Thymus (tissue), 11 donors: ENCODE data around the gene CUL3. TPM values are rescaled to one million over a fixed set of nuclear protein-coding genes. Genes with fewer than 3 reads are reported as not detected.

Experiments used
- DNase-seq, 9 donors: peaks; one replicate each; pipeline ENCODE4 v3.0.0-alpha.2; 2013; ENCODE audit warnings: low spot score in 9 of 9, low read depth in 6 of 9, missing footprints in 1 of 9
- H3K27ac ChIP-seq, 2 donors: one replicate each; pipeline ENCODE4 v1.5.1; 2013; ENCODE audit warnings: control low read depth in 1 of 2, low read depth in 1 of 2, low read length in 1 of 2, mild to moderate bottlenecking in 1 of 2, moderate library complexity in 1 of 2
- H3K27me3 ChIP-seq, 2 donors: one replicate each; pipeline ENCODE4 v1.5.1; 2013; ENCODE audit warnings: low read length in 1 of 2; ENCODE audit not compliant: control insufficient read depth in 2 of 2, insufficient read depth in 1 of 2
- H3K36me3 ChIP-seq, 2 donors: one replicate each; pipeline ENCODE4 v1.5.1; 2013; ENCODE audit warnings: low read length in 1 of 2, mild to moderate bottlenecking in 1 of 2, moderate library complexity in 1 of 2; ENCODE audit not compliant: control insufficient read depth in 2 of 2, insufficient read depth in 2 of 2
- H3K4me1 ChIP-seq, 2 donors: one replicate each; pipeline ENCODE4 v1.5.1; 2013; ENCODE audit warnings: low read length in 2 of 2; ENCODE audit not compliant: control insufficient read depth in 2 of 2, insufficient read depth in 2 of 2
- H3K4me3 ChIP-seq, 2 donors: one replicate each; pipeline ENCODE4 v1.5.1; 2013; ENCODE audit warnings: low read length in 2 of 2, control low read depth in 1 of 2, mild to moderate bottlenecking in 1 of 2
- H3K9me3 ChIP-seq, 2 donors: one replicate each; pipeline ENCODE4 v1.5.1; 2013; ENCODE audit warnings: low read length in 1 of 2, mild to moderate bottlenecking in 1 of 2; ENCODE audit not compliant: control insufficient read depth in 2 of 2, insufficient read depth in 1 of 2
- WGBS: extraction: QIAGEN DNeasy Blood & Tissue Kit; methylation state at CpG from one replicate; pipeline ENCODE4 v1.1.7; 2013; 5-methylcytosine and 5-hydroxymethylcytosine counted together
- polyA plus RNA-seq: library from polyadenylated mRNA; stranded (reverse); fragments of 200-250 nt; gene quantifications from one replicate; pipeline ENCODE4 v1.2.3, GENCODE V29; 2013
- total RNA-seq: library from RNA; stranded (reverse); fragments of 120-200 nt; gene quantifications from one replicate; pipeline ENCODE4 v1.2.4, GENCODE V29; 2013
- donor health status: healthy.

Gene CUL3
- total and polyA plus RNA-seq, 2 donors, result 67.3 to 134 TPM

DNA sequence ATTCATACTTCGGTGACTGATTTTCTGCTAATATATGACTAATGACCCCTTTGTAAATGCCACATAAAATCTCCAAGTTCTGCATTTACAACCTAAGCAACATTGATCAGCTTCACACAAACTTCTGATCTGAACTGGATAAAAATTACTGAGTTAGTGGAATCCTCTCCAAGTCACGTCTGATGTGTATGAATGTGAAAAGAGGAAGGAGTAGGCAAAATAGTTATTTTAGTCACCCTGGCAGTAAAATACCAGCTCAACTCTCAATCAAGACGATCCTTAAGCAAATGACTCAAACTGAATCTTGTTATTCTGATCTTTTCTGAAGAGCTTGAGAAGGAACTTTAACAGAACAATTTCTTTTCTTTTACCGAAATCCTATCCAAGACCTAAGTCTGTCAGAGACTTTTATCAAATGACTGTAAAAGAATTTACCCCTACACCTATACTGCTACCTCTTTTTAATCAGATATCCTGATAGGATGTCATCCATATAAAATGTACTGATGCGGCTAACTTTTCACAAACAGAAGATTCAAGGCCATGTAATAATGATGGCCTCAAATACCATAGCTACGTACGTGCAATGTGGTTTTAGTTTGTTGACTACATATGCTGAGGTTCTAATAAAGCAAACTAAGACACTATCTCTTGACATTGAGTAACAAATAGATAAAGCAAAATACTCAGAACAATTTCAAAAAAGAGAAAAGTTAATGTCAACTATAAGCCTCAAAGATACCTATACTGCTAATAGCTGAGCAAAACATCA, 23.7 kb downstream of the CUL3 start:
- peaks cover 0 to 8% of the 10 kb centered on the region in 2 donors for H3K36me3 ChIP-seq
- no peaks in the 10 kb centered on the region for H3K4me1 ChIP-seq
- peaks cover 0 to under 1% of the 10 kb centered on the region in 2 donors for H3K9me3 ChIP-seq
- H3K27me3 ChIP-seq, result no peaks in the 10 kb centered on the region
- 67% methylated on average over 7 of the region's 7 CpGs for WGBS
- no peak overlapping the region for H3K27ac ChIP-seq
- no peak overlapping the region for H3K4me3 ChIP-seq
- no peak for DNase-seq

DNA sequence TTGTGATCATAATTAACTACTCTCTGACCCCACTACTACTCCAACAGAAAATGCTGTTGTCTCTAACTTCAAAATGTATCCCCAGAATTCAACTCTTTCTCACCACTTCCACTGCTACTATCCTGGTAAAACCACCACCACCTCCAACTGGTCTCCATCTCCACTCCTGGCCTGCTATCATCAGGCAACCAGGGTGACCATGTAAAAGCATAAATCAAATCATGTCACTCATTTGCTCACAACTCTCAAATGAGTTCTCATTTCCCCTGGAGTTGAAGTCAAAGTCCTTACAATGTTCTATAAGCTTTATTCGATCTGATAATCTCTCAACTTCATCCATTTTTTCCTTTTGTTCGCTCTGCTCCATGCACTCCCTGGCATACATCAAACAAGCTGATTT, 24.6 kb downstream of the CUL3 start:
- DNase-seq, result no peak
- no peak overlapping the region for H3K4me3 ChIP-seq
- WGBS, result 97% methylated on average over 2 of the region's 2 CpGs
- H3K4me1 ChIP-seq, result no peaks in the 10 kb centered on the region
- H3K9me3 ChIP-seq, result no peaks in the 10 kb centered on the region
- peaks cover 0 to 13% of the 10 kb centered on the region in 2 donors for H3K36me3 ChIP-seq
- no peak overlapping the region for H3K27ac ChIP-seq
- no peaks in the 10 kb centered on the region for H3K27me3 ChIP-seq

DNA sequence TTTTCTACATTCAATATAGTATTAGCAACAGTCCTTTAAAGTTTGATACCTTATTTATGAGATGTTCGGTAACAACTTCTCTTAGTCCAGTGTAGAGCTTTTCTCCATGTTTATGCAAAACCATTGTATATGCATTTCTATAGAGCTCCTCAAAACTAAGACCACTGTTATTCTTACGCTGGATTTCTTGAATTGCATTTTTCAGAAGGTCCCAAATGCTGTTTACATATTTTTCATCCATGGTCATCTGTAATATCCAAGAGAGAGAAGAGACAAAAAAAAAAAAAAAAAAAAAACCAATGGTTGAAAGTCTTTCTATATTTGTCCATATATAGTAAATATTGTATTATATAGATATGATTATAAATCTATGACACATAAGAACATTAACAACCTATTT, 27.6 kb downstream of the CUL3 start:
- H3K9me3 ChIP-seq, result no peaks in the 10 kb centered on the region
- DNase-seq, result no peak
- WGBS, result 99% methylated on average over 2 of the region's 2 CpGs
- H3K27ac ChIP-seq, result no peak overlapping the region
- H3K4me1 ChIP-seq, result no peaks in the 10 kb centered on the region
- H3K4me3 ChIP-seq, result no peak overlapping the region
- peaks cover 0 to 25% of the 10 kb centered on the region in 2 donors for H3K36me3 ChIP-seq
- no peaks in the 10 kb centered on the region for H3K27me3 ChIP-seq

DNA sequence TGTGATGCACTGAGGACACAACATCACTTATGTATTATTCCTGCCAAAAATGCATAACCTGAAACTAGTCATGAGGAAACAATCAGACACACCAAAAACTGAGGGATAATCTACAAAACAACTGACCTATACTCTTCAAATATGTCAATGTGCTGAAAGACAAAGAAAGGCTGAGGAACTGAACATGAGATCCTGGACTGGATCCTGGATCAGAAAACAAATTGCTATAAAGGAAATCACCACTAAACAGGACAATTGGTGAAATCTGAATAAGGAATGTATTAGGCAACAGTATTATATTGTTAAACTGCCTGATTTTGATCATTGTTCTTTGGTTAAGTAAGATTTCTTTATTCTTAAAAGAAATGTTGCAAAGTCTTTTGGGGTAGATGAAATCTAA, 28.8 kb downstream of the CUL3 start:
- H3K27ac ChIP-seq, result no peak overlapping the region
- no peaks in the 10 kb centered on the region for H3K4me1 ChIP-seq
- H3K9me3 ChIP-seq, result no peaks in the 10 kb centered on the region
- peaks cover 0 to 25% of the 10 kb centered on the region in 2 donors for H3K36me3 ChIP-seq
- H3K27me3 ChIP-seq, result no peaks in the 10 kb centered on the region
- H3K4me3 ChIP-seq, result no peak overlapping the region
- no peak for DNase-seq

DNA sequence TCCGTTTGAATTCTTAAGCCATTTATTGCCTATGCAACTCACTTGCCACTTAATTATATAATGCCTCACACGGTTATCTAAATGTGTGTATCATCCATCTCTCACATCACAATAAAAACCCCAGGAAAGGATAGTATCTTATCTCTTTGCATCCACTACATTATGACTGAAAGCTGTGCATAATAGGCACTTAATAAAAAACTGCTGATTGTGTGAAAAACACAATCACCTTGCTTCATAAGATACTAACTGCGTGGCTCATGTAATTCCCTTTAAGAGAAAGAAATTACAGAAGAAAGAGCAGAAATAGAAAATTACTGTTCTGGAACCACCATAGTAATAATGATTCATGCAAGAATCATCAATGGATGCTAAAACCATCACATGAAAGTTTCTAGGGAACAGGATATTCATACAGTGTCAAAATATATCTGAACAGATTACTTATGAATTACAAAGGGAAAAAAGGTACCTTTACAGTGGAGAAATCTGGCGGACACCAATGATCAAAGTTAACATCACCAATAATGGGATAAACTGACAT, 29.3 kb downstream of the CUL3 start:
- Histone ChIP-seq H3K4me3 (no peak overlapping the region), H3K27me3 (no peaks in the 10 kb centered on the region), H3K27ac (no peak overlapping the region), H3K4me1 (no peaks in the 10 kb centered on the region), H3K9me3 (no peaks in the 10 kb centered on the region), H3K36me3 (peaks cover 0 to 25% of the 10 kb centered on the region in 2 donors)
- 98% methylated on average over 4 of the region's 4 CpGs for WGBS
- DNase-seq, result no peak

DNA sequence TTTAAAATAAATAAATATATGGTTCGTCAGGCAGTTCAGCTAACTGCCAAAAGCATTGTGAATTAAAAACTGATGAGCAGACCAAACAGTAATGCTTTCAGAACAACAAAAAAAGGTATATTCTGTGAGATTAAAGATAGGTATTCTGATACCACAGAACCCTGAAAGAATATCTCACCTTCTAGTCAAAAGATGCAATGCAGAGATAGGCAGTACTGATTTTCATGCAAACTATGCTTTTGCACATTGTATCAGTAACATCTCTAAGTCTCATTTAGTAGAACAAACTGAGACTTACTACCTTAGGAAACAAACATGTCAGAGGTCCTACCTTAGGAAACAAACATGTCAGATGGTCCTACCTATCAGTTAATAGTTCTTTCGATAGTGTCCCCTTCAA, 32.4 kb downstream of the CUL3 start:
- Histone ChIP-seq H3K27ac (no peak overlapping the region), H3K4me3 (no peak overlapping the region), H3K9me3 (no peaks in the 10 kb centered on the region), H3K36me3 (peaks cover 5 to 23% of the 10 kb centered on the region in 2 donors), H3K4me1 (no peaks in the 10 kb centered on the region), H3K27me3 (no peaks in the 10 kb centered on the region)
- 98% methylated on average over 2 of the region's 2 CpGs for WGBS
- DNase-seq, result no peak

DNA sequence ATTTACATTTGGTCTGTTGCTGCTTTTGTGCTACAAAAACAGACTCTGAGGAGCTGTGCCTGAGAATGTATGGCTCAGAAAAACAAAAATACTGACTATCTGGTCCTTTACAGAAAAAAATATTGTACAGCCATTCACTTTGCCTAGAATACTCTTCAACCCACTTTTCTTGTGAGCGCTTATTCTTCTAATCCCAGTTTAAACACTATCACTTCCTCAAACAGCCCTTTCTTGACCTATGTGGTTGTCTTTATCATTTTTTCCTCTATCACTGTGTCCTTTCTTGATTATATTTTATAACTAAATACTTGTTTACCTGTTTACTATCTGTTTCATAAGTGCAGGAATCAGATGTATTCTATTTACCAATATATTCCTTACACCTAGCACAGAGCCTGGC, 33.5 kb downstream of the CUL3 start:
- Histone ChIP-seq H3K36me3 (peaks cover 5 to 24% of the 10 kb centered on the region in 2 donors), H3K27me3 (no peaks in the 10 kb centered on the region), H3K9me3 (no peaks in the 10 kb centered on the region), H3K27ac (no peak overlapping the region), H3K4me3 (no peak overlapping the region), H3K4me1 (no peaks in the 10 kb centered on the region)
- DNase-seq, result no peak
- 97% methylated on average over 1 of the region's 1 CpG for WGBS

DNA sequence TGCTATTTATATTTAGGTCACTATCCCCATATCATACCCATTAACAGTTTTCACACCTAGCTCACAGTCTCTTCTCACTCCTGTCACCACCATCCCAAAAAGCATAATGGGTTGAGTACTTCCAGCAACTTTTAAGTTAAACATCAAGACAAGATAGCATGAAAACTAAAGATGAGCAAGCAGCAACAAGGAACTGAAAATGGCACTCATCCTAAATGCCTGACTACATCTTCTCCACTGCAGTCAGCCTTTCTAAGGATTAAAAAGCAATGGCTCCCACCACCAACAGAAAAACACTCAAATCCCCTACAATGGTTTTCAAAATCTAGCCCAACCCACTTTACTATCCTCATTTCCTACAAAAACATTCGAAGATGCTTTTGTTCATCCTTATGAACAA, 38.2 kb downstream of the CUL3 start:
- DNase-seq, result no peak
- Histone ChIP-seq H3K4me1 (no peaks in the 10 kb centered on the region), H3K36me3 (peaks cover 13 to 17% of the 10 kb centered on the region in 2 donors), H3K4me3 (no peak overlapping the region), H3K27me3 (no peaks in the 10 kb centered on the region), H3K9me3 (no peaks in the 10 kb centered on the region), H3K27ac (no peak overlapping the region)
- WGBS, result 100% methylated on average over 1 of the region's 1 CpG

DNA sequence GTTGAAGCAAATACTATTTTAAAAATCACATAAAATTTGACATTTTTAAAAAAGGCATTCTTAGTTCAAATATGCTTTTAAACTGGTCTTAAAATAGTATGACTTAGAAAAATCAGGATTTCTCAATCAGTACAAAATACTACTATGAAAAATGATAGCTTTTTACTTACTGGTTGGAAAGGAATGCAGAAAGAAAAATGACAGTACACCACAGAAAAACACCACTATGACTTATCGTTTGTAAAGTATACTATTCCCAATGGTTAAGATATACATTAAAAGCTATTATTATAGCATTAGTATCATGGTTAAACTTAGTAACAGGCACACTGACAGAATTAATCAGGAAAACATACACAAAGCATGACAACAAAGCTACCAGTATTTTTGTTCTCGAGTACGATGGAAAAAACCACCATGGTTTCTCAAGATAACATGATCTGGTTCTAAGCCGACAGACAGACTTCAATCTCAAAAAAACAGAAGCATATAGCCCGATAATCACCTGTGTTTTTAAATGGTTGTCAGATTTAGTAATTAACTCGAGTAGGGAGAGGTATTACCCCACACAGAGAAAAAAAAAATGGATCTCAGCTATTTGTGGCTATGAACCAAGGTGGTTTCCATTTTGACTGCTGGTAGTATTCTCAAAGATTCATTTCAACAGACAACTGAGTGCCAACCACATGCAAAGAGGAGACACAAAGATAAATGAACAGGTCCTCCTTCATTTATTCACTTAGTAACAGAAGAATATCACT, 39.1 kb downstream of the CUL3 start:
- peaks cover 13 to 17% of the 10 kb centered on the region in 2 donors for H3K36me3 ChIP-seq
- H3K4me3 ChIP-seq, result no peak overlapping the region
- 95% methylated on average over 6 of the region's 6 CpGs for WGBS
- H3K27me3 ChIP-seq, result no peaks in the 10 kb centered on the region
- DNase-seq, result no peak
- H3K27ac ChIP-seq, result no peak overlapping the region
- no peaks in the 10 kb centered on the region for H3K4me1 ChIP-seq
- no peaks in the 10 kb centered on the region for H3K9me3 ChIP-seq
